Measurements from ENCODE around the gene PPARD.

DNA sequence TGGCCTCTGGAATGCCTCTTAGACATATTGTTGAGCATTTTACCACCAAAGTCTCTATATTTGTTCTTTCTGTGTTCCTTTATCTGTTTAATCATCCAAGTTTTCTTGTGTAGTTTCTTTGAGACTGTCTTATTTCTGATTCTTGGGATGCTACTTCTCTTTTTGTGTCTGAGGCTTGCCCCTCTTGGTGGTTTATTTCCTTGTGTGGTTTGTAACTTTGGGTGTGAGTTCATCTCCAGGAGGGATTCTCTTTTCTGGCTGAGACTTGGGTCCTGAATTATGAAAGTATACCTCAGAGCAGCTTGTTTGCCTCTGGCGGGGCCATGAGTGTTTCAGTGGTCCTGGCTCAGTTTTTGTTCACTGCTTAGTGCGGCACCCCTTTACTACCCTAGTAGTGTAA is 33.9 kb downstream of the PPARD start:
- TF ChIP-seq, protein P1, sequence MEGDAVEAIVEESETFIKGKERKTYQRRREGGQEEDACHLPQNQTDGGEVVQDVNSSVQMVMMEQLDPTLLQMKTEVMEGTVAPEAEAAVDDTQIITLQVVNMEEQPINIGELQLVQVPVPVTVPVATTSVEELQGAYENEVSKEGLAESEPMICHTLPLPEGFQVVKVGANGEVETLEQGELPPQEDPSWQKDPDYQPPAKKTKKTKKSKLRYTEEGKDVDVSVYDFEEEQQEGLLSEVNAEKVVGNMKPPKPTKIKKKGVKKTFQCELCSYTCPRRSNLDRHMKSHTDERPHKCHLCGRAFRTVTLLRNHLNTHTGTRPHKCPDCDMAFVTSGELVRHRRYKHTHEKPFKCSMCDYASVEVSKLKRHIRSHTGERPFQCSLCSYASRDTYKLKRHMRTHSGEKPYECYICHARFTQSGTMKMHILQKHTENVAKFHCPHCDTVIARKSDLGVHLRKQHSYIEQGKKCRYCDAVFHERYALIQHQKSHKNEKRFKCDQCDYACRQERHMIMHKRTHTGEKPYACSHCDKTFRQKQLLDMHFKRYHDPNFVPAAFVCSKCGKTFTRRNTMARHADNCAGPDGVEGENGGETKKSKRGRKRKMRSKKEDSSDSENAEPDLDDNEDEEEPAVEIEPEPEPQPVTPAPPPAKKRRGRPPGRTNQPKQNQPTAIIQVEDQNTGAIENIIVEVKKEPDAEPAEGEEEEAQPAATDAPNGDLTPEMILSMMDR (IDR thresholded peaks at IDR 0.05; ENCODE audit: insufficient read depth, low read depth, low read length) = no peak
- no peak for TF ChIP-seq EZH2 (IDR thresholded peaks at IDR 0.05; ENCODE audit: insufficient read depth, low read length)
